Measurements from ENCODE around the gene TERT. TPM values are rescaled to one million over a fixed set of nuclear protein-coding genes. Genes with fewer than 3 reads are reported as not detected.
"Not testable (repeated sequence)": the region's sequence is repeated elsewhere in the genome, so short reads cannot be mapped to it uniquely, and the experiment has no call there.

TERT gene
- total and polyA plus RNA-seq, 2 of the 4 experiments (the other 2 are of a cell fraction), result not detected

- H3K4me2 ChIP-seq (ENCODE audit: low read depth, low read length); H2AK9ac ChIP-seq (replicated peaks; ENCODE audit: low read depth, low read length, poor library complexity); H3K9me3 ChIP-seq (ENCODE audit: control insufficient read depth, insufficient read depth, low read length); H3K18ac ChIP-seq (ENCODE audit: low read depth, low read length); ATAC-seq (ENCODE audit: low read depth); H2BK20ac ChIP-seq (ENCODE audit: low read depth, low read length); H3K14ac ChIP-seq (replicated peaks; ENCODE audit: low read depth, low read length); intact Hi-C loops (cut with micrococcal nuclease); H2AFZ ChIP-seq (replicated peaks; ENCODE audit: low read length, poor library complexity); H2BK5ac ChIP-seq (ENCODE audit: low read depth, low read length, poor library complexity, severe bottlenecking); H3K23ac ChIP-seq (ENCODE audit: low read depth, low read length); H3K79me1 ChIP-seq (ENCODE audit: low read depth in 1 of 2, low read length in 2 of 2); BruUV-seq (replicated peaks); H3K27me3 ChIP-seq (ENCODE audit: control insufficient read depth, insufficient read depth, low read length); H3K4me3 ChIP-seq (ENCODE audit: insufficient read depth, low read depth, low read length); H4K20me1 ChIP-seq (ENCODE audit: insufficient read depth, low read length); H3K36me3 ChIP-seq (ENCODE audit: control insufficient read depth, insufficient read depth, low read length); dilution Hi-C loops (cut with HindIII; ENCODE audit: low sequenced_read_pairs, unreplicated experiment); H2BK120ac ChIP-seq (ENCODE audit: low read depth, low read length); H3K9ac ChIP-seq (ENCODE audit: low read depth, low read length); H2BK15ac ChIP-seq (ENCODE audit: low read depth, low read length); H3K4me1 ChIP-seq (ENCODE audit: control insufficient read depth, insufficient read depth, low read length); H4K8ac ChIP-seq (ENCODE audit: low read depth in 2 of 2, low read length in 2 of 2); CTCF ChIA-PET; in situ Hi-C loops (cut with MboI; ENCODE audit: low sequenced_read_pairs); H4K91ac ChIP-seq (ENCODE audit: insufficient read depth, low read depth, low read length); H2AK5ac ChIP-seq (ENCODE audit: low read depth, low read length); H3K4ac ChIP-seq (ENCODE audit: low read depth, low read length); POLR2A ChIA-PET (ENCODE audit: unreplicated experiment); H3K56ac ChIP-seq (ENCODE audit: extremely low read depth, insufficient read depth, low read length); H4K5ac ChIP-seq (ENCODE audit: low read depth, low read length); H3K27ac ChIP-seq (ENCODE audit: insufficient read depth, low read length); DNase-seq; H3K9me1 ChIP-seq (ENCODE audit: insufficient read depth, low read length): not testable (repeated sequence)
- WGBS, 2 experiments (ENCODE audit: extremely low coverage in 2 of 2, insufficient read length in 1 of 2), result no CpG with 5 or more reads among the region's 32 CpGs
These were observed 5.3 kb downstream of the TERT start for GRCh38 chr5:1289559-1289958.
